Frontal cortex (tissue), 4 donors: Measurements from ENCODE around the gene DOCK1. TPM values are rescaled to one million over a fixed set of nuclear protein-coding genes. Genes with fewer than 3 reads are reported as not detected.

Experiments
- DNase-seq, 2 donors: peaks; one replicate each; pipeline ENCODE4 v3.0.0; 2012; ENCODE audit warnings: low spot score in 2 of 2
- FAIRE-seq: peaks from 2 replicates; lab custom pipeline; 2012; peaks lifted over from hg19 to GRCh38; lab: Jason Lieb, UNC
- total RNA-seq: library from RNA; depleted of rRNA; stranded (reverse); fragments of >200 nt; gene quantifications from one replicate; pipeline ENCODE4 v1.2.3, GENCODE V29; 2014
- donor health status: control.
- donor health status: control.
- donor health status: control.

Gene DOCK1
- total RNA-seq, 1 donor from 2014 or later = 14.3 TPM

DNA sequence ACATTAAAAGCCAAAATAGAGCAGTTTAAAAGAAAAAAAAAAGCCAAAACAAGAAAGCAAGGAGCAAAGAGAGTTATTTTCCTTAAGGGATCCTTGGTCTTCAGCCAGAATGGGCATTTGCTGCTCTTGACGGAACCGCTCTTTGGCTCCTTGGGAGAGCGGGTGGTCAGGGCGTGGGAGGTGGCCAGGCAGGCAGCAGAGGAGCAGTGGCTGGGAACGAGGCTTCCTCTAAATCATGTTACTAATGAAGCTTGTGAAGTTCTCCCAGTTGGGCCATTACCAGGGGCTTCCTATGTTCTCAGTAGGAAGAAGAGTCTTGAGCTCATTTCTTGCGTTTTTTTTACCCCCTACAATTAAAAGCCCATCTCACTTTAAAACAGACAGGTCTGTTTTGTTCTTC, 116.6 kb downstream of the DOCK1 start:
- FAIRE-seq (no peak), DNase-seq (no peak)

DNA sequence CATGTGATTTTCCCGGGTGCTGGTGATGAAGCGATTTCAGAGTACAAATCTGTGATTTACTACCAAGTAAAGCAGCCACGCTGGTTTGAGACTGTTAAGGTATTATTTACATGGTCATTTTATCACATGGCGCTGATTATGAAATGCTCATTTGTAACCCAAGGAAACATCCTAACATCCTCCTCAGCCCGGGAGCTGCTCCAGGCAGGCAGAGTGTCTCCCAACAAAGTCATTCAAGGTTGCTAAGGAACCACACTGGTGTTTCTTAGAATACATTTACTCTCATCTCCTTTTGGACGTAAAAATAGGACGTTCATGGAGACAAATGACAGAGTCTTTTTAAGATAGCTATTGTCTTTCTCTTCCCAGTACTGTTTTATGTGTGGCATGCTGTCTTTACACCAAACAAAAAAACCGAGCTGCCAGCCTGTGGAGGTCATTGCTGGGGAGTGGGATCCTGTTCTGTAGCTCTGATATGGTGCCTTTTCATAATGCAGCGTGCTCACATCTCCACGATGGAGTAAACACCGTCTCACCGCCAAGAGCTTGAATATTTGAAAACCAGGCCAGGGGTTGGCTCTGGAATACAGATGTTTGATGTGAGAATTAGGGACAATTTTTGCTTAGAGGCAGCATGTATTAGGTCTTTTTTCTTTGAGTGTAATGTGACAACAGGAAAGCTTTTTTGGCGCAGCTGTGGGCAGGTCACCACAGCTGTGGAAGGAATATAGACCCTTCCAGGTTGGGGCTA, 119.6 kb downstream of the DOCK1 start:
- no peak for FAIRE-seq
- peak; percentile 17 to 63 for DNase-seq

DNA sequence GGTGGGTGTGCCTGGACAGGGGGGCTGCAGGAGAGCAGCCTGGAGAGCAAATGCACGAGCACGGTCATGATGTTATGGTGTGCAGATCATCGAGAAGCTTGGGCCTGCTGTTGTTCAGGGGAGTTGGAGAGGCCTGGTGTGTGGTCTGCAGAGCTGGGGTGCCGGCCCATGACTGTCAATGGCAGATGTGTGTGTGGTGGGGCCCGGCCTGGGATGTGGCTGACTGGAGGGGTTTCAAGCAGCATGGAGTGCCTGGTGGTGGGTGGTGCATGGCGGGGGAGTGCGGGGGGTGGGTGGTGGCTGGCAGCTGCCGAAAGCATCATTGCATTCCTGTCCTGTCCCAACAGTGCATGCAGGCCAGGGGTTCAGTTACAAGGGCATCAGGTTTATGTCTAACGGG, 122.6 kb downstream of the DOCK1 start:
- FAIRE-seq (no peak), DNase-seq (no peak)

DNA sequence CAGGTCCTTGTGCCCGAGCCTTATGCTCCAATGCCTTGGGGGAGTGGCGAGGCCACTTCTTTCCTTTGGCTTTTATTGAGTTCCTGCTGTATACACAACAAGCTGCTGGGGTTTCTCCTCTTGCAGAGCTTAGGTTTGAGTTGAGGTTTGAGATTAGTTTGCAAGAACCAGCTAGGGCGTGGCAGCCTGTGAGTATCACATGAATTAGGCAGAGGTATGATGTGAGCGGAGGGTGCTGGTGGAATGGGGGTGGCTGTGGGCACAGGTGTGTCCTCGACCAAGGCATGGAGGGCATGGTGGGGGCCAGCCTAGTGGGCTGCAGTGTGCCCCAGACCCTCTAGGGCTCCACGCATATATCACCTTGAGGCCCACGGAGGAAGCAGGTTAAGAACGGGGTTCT, 123.3 kb downstream of the DOCK1 start:
- no peak for DNase-seq
- FAIRE-seq = no peak

DNA sequence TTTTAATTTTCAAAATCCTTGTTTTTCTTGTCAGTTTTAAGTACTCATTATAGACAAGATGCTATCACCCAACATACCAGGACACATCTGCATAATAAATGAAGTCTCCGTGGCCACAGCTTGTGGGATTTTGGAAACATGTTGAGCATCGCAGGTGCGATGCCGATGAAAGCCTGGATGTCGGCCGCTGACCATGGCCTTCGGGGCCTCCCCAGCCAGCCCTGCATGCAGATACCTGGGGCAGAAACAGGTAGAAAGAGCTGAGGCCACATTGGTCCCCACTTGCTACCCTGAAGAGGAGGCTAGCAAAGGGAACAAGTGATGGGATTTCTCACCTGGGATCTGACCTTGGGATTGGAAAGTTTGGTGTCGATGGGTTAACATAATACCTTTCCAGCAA, 123.8 kb downstream of the DOCK1 start:
- FAIRE-seq (no peak), DNase-seq (no peak)

DNA sequence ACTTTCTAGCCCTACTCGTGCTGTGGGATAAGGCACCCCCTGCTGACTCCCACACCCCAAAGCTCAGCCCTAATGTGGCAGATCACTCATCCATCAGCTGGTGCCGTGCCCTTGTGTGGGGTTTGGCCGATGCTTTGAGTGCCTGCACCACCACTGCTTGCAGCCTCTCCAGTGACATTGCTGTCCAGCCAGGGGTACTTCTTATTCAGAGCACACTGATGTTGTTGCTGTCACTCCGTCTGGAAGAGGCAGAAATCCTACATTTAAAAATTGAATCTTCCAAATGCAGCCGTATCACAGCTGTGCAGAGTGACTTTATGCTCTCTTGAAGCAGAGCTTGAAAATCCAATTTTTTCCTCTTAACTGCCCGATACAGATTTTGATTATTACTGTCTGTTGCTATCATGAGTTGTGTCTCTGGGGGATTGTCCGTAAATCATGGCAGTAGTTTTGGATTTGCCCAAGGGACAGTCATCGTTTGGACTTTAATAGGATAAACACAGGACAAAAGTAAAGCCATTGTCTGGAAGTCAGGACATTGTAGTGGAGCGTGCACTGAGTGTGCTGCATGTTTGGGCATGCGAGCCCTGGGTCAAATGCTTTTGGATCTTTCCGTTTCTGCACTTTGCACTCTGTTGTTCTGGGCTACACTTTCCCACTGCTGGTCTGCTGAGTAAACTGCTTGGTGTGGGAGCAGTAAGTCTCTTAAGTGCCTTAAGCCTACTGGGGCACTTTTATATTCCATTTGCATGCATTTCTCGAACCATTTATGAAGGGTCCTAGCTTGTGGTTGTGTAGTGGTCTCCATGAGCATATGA, 128.2 kb downstream of the DOCK1 start:
- FAIRE-seq (no peak), DNase-seq (no peak)

DNA sequence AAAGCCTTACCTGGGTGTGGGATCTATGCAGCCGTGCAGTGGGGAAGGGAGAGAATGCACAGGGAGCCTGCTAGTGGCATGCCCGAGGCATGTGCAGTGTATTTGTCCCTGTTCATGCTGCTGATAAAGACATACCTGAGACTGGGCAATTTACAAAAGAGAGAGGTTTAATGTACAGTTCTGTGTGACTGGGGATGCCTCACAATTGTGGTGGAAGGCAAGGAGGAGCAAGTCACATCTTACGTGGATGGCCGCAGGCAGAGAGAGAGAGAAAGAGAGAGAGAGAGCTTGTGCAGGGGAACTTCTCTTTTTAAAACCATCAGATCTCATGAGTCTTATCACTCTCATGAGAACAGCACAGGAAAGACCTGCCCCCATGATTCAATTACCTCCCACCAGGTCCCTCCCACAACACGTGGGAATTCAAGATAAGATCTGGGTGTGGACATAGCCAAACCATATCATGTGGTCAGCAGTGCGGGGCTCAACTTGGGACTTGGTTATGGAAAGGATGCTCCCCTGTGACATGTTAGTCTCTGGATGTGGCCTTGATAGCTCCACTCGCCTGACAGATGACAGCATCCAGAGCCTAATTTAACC, 128.9 kb downstream of the DOCK1 start:
- FAIRE-seq (no peak), DNase-seq (no peak)

DNA sequence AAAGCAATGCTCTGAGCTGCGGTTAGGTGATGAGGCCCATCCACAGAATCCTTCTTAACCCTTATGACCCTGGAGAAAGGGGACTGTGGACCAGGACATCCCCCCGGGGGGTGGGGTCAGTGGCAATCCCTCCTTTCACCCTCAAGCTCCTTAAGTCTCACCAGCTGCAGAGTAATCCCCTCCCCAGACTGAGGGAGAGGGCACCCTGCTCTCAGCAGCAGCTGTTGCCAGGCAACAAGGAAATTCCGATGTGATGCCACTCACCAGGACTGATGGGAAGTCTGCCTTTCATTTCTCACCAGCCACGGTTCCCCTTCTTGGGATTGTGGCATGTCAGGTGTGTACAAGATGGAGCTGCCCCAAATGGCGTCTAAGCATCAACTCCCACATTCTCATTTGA, 129.6 kb downstream of the DOCK1 start:
- FAIRE-seq (no peak), DNase-seq (no peak)

DNA sequence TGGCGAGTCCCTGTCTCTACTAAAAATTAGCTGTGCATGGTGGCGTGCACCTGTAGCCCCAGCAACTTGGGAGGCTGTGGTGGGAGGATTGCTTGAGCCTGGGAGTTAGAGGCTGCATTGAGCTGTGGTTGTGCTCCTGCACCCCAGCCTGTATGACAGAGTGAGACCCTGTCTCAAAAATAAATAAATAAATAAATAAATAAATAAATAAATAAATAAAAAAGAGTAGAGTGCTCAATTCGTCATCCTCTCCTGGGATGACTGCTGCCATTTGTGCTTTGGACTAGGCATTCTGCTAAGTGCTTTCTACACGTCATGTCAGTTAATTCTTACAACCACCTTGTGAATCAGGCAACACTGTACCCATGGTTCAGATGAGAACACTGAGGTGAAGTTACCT, 130.6 kb downstream of the DOCK1 start:
- FAIRE-seq = no peak
- DNase-seq = no peak

DNA sequence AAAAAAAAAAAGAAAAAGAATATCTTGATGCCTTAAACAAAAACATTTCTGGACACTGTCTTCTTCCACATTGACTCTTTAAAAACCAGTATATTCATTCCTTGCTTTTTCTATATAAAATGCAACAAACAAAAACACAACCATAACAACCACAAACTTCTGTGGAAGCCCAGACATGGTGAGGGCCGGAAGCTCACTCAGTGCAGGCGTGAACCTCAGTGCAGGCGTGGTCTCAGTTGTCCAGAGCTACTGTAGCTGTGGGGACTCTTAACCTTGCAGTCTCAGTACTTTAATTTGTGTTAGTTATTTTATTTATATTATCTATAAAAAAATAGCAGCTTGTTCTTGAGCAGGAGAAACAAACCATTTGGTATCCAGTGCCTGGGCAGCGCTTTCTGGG, 131.8 kb downstream of the DOCK1 start:
- no peak for FAIRE-seq
- DNase-seq = no peak

DNA sequence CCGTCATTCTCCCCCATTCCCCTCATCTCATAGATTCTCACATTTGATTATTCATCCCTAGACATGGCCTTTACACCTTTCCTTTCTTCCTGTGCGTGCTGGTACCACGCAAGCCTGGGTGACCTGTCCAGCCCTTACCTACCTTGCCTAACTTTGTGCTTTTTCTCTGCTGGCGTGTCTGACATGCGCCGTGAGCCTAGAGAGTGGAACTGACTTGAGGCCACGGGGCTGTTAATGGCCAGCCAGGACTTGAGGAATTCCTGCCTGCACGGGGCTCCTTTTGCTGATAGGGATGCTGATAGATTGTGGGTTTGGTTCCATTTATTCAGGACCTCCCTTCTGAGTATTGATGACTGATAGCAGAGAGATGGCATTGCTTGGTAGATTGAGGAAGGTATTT, 134.2 kb downstream of the DOCK1 start:
- FAIRE-seq (no peak), DNase-seq (no peak)

DNA sequence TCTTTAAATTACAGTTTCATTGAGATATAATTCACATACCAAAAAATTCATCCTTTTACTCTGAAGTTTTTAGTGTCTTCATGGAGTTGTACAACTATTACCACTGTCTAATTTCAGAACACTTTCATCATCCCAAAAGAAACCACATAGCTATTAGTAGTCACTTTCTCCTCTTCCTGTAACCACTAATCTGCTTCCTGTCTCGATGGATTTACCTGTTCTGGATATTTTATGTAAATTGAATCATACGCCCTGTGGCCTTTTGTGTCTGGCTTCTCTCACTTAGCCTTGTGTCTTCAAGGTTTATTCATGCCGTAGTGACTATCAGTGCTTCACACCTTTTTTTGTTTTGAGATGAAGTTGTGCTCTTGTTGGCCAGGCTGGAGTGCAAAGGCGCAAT, 135.5 kb downstream of the DOCK1 start:
- FAIRE-seq = no peak
- DNase-seq = no peak

DNA sequence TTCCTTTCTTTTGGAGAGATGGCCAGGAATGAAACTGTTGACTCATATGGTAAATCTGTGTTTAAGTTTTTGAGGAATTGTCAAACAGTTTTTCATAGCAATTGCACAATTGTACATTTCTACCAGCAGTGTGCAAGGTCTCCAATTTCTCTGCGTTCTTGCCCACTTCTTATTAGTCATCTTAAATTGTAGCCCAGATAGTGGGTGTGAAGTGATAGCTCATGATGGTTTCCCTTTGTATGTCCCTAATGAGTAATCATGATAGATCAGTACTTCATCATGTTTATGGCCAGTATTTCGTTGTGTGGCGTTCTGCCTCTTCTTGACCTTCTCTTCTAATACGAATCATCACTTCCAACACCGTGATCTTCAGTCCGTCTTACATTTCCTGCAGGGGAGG, 136.3 kb downstream of the DOCK1 start:
- no peak for DNase-seq
- no peak for FAIRE-seq

DNA sequence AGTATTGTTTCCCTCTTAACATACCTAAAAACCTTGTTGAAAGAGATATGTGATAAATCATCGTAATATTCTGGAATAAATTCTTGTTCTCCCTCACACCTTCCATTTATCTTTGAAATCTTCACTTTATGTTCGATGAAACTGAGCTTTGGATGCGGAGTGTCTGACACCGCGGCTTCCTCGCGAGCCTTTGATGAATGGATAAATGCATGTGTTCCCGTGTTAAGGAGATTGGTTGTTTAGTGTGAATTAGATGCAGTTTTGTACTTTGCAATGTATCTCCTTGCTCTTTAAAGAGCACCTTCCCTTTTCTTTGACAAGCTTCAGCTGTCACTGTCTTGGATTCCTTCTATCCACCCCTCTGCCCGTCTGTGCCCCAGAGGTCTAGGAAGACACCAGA, 138.1 kb downstream of the DOCK1 start:
- DNase-seq = no peak
- no peak for FAIRE-seq

DNA sequence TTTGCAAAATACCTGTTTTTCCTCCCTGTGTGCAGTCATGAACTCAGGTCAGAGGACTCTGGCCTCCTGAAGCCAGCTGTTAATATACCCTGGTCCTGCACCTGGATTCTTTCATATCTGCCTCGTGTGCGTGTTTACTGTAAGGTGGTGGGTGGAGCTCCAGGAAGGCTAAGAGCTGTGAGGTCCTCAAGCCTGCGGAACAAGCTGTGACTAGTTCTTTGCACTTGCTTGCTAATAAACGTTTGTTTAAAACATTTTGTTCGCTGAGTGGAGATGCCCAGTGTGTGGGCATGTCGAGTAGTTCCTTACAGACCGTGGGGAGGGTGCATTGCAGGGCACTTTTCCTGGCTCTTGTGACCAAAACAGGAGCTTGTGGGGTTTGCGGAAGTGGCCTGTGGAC, 139.0 kb downstream of the DOCK1 start:
- no peak for FAIRE-seq
- no peak for DNase-seq

DNA sequence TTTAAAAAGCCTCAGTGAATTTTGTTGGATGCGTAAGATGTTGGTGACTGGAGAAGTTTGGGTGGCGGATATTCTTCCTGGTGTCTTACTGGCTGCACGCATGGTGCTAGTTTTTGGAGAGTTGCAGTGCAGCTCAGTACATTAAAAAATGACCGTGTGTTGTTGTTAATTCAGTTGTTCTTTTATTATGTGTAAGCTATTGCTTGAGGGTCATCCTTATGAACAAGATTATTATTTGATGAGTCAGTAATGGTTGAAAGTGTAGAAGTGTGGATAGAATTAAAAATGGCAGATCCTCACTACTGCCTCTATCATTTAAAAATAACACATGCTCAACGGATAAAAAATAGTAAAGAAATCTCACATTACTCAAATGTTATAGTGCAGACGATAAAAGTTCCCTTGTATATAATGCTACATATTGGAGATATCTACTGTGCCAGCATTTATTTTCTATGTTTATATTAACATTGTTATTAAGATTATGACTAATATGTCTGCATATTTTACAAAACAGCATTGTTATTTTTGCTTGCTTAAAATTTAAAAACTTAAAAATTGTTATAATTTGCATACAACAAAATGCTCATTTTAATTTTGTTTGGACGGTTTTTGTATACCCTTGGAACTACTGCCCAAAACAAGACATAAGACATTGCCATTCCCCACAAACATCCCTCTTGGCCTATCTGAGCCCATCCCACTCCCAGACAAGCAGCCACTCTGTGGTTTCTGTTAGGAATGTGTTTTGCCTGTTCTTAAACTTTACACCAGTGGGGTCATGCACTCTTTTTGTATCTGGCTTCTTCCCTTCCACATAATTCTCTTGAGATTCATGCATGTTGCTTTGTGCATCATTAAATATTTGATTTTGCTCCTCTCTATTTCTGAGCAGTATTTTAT, 142.0 kb downstream of the DOCK1 start:
- no peak for DNase-seq
- no peak for FAIRE-seq

DNA sequence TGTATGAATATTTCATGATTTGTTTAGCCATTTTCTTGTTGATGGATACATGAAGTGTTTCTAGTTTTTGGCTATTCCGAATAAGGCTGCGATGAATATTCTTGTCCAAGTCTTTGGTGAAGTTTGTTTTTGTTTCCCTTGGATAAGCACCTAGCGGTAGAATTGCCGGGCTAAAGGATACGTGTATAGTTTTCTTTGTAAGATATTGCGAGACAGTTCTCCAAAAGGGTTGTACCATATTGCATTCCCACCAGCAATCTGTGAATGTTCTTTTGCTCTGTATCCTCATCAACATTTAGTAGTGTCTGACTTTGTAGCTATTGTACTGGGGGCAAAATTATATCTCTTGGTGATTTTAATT, 142.6 kb downstream of the DOCK1 start:
- DNase-seq (no peak), FAIRE-seq (no peak)

DNA sequence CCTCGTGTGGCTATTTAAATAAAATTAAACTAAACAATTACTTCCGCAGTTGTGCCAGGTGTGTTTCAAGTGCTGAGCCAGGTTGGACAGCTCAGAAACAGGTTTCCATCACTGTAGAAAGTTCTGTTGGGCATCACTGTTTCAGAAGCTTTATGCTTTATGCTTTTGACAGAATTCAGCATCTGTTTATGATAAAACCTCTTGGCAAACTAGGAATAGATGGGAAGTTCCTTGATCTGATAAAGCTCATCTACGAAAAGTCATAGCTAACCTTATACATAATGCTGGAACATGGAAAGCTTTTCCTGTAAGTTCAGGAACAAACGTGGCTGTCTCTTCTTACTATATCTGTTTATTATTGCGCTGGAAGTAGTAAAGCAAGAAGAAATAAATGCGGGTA, 143.4 kb downstream of the DOCK1 start:
- DNase-seq (no peak), FAIRE-seq (no peak)

DNA sequence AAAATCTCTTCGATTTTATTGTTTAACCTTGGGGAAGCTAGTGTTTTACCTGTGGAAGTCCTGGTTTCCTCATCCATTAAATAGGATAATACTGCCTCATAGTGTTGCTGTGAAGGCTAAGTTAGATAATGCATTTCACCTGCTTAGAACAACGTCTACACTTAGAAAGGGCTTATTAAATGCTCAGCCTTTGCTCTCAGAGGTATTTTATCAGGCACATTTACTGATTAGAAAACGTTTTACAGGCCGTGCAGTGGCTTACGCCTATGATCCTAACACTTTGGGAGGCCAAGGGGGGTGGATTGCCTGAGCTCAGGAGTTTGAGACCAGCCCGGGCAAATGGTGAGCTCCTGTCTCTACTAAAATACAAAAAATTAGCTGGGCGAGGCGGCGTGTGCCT, 146.8 kb downstream of the DOCK1 start:
- DNase-seq (no peak), FAIRE-seq (no peak)

DNA sequence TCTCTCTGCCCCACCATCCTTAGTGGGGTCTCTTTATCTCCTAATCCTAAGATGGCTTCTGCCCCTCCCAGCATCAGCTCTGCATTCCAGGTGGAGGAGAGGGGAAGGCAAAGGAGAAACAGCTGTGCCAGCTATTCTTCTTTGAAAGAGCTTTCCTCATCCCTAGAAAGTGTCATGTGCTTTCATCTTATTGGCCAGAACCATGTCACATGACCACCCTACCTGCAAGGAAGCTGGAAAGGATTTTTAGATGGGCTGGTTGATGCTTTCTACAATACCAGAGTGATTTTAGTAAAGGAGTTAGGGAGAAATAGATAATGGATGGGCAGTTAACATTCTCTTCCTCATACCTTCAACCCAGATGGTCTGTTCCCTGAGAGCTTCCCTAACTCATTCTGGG, 150.0 kb downstream of the DOCK1 start:
- no peak for DNase-seq

More for the DNA sequence above, 150.0 kb downstream of the DOCK1 start:
- FAIRE-seq = no peak
